ENCODE data around the gene CADPS2. TPM values are rescaled to one million over a fixed set of nuclear protein-coding genes. Genes with fewer than 3 reads are reported as not detected.

CADPS2 gene
- total RNA-seq, 1 experiment from 2014 or later, result 0.23 TPM

DNA sequence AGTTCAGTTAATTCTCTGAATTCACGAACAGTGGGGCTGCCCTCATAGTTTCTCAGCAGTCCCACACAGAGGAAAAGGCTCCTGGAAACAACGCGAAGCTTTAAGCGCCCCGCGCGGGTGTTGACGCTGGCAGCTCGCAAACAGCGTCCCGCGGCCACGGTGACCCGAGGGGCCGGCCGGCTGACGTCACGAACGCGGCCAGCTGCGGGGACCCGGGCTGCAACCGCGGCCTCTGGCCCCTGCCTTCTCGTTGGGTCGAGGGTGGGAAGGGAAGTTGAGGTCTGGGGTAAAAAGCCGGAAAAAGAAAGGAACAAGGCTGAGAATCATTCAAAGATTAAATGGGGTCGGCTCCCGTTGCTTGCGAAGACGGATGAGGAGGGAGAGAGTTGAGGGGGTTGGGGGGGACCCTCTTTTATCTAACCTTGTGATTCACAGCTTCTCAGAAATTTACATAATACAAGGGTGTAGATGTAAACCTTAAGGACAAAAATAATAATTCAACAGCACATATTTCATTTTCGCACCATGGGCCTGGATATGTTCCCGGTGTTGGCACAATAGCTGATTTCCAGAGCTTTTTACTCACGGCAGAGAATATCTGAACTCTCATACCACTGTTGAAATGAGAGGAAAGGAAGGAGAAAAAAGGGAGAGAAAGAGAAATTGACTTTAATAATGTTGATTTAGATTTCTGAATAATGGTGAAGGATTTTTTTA lies 574.4 kb downstream of the CADPS2 start:
- DNase-seq (ENCODE audit: low read depth), result no peak

DNA sequence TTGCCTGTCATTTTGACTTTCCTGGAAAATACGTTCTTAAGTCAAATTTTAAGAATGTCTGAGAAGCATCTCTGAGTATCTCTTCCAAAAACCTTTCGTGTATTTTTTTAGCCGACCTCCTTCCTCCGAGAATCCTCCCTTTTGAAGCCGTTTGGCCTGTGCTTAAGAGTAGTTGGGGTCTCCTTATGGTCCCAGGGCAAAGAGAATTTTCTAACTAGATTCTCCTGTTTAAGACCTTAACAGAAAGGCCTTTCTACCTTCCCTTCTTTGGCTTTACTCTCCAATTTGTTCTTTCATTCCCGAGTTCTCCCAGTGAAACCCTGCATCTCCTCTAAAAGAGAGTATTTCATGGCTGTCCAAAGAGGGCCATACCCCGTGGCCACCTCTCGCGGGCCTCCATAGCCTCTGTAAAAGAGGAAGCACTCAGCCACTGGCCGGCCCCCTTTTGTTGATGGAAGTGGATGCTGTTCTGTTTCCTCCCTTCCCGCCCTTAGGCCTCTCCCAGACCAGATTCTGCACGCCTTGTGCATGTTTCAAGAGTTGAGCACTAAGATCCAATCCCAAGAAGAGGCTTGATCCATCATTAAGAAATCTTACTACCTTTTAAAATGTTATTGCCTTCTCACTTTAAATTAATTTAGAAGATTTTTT lies 575.1 kb downstream of the CADPS2 start:
- DNase-seq (ENCODE audit: low read depth), result no peak

DNA sequence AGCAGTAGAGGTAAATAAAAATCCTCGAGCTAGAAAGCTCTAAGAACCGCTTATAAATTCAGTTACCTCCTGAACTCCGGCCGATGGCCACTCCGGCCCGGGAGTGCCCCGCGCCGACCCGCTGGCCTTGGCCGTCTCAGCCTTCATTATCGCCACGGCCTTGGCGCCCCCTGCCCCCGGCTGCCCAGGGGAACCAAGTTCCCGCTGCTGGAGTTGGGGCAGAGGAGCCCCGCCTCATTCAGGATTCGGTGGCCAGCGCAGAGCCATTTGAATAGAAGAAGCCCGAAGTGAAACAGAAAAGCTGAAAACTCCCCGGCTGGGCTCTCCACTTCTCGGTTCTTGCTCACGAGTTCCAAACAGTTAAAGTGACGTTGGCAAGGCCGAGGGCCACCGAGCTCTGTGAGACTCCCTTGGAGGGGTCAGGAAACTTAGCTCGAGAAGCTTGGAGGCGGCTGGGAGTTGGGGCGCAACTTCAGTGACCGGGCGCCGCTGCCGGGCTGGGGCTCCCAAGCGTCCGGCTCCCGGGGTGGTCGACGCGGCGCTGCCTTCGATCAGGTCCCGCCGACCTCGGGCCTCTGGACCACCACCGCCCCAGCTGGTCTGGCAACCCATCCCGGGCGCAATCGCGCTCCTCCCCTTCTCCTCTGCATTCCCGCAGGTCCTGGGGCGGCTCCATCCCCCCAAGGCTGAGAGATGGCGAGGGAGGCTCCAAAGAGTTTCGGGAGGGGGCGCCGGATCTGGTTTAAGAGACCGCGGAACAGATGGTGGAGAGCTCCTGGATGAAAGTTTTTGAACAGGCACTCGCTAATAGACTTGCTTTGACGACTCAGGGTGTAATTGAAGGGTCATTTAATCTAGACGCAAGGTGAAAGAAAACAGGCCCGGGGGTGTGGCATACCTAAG lies 575.9 kb downstream of the CADPS2 start:
- no peak for DNase-seq (ENCODE audit: low read depth)

DNA sequence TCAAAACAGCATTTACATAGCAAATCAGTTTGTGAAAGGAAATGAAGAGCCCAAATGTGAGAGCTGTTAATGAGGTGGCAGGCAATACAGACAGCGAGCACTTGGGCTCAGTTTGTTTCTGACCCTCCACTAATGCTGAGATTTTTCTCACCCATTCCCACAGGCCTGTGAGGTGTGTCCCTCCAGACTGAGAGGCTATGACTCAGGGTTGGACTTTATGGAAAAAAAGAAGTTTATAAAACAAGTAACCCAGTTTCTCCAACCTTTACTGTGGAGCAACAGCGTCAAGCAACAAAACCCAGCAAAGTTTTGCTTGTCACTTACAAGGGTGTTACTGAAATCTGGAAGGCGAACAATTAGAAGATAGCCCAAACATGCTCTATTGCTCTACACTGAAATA lies 576.8 kb downstream of the CADPS2 start:
- DNase-seq (ENCODE audit: low read depth), result no peak

DNA sequence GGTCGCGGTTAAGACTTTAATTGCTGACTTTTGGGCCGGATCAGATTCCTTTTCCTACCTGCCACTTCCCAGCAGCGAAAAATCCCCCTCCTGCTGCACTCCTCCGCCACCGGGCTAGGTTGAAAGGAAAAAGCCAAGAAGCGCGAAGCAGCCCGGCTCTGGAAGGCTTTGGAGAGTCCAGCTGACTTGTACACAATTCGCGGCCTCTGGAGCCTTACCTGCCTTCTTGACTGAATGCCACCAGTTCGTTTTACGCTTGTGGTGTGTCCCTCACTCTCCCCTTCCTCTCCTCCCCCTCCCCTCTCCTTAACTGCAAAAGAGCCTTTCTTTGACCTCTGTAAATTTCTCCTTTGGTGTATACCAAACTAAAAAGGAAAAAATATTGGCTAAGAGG lies 579.0 kb downstream of the CADPS2 start:
- DNase-seq (ENCODE audit: low read depth), result no peak

DNA sequence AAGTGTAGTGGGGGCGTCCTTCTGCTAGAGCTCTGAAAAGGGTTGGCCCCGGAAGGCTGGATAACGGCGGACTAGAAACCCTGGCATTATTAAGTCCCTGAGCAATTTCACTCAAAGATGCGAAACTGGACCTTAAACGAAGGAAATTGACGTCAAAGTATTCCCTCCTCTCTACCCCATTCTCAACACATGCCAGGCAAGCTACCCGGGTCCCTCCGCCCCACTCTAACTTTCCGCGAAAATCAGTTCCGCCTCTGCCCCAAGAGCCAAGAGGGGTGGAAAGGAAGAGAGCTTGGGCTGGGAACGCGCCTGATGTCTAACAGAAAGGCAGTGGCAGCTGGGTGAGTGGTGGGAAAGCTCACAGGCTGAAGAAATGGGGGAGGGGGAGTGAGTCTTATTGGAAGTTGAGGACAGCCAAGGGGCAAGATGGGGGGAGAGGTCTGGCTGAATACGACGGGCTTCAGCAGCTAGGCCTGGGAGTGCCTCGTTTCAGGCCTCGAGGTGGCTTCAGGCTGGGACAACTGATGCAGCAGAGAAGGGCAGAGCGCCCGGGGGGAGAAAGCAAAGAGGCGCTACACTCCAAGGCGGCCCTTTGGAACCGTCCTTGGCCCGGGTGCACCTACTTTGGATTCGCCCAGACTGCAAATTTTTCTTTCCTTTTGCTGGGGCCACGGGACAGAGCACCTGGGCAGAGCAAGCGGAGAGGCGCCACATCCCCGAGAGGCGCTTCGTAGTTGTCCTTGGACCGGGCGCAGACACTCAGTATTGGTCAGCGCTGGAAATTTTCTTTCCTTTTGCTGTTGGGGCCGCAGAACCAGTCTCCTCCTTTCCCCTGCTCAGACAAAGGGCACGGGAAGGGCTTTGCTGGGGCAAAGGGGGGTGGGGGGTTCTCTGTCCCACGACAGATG lies 579.7 kb downstream of the CADPS2 start:
- no peak for DNase-seq (ENCODE audit: low read depth)

DNA sequence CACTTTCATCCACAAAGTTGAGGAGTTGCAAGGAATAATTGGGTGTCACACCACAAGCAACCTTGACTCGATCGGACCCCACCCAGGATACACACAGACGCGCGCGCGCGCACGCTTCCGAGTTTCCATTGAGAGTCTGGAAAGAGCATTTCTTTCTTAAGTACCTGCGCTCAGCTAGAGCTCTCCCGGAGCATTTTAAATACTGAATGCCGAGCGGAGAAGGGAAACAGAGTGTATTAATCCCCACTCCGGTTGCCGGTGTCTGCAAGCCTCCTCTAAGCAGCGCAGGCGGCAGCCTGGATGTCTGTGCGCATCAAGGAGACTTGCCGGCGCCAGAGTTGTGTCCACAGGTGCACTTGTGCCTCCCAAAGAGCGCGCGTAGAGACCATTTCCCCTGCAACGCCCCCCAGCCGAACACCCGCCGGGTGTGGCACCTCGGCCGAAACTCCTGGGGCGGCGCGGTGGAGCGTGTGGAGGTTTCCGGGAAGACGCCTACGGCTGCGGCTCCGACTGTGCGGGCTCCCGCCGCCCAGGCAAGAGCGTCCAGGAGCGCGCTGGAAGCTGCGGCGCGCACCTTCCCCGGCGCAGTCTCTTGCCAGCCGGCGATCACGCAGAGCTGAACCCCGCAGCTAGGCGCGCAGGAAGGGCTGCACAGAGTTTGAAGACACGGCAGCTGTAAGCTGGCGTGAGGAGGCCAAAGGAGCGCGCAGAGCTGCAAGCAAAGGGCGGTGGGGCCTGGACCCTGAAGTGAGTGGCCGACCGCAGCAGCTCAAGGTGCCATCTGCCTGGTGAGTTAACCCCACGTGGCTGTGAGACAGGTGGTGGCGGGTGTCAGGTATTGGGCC lies 580.6 kb downstream of the CADPS2 start:
- no peak for DNase-seq (ENCODE audit: low read depth)

DNA sequence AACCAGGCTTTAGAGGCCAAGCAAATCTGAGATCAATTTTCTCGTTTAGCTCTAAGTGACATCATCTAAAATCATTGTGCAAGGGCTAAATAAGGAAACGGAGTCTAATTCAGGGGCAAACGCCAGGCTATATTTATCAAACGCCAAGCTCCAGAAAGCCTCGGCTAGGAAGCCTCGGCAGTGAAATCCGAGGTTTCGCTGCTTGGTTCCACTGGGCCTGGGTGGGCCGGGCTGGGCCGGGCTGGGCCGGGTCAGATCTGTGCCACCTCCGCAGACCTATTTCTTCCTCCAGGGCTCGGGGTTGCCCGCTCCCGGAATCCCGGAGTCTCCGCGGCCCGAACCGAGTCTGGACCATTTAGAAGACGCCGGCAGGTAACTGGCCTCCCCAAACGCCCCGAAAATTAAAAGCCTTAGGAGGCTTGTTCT lies 581.3 kb downstream of the CADPS2 start:
- DNase-seq (ENCODE audit: low read depth), result no peak

DNA sequence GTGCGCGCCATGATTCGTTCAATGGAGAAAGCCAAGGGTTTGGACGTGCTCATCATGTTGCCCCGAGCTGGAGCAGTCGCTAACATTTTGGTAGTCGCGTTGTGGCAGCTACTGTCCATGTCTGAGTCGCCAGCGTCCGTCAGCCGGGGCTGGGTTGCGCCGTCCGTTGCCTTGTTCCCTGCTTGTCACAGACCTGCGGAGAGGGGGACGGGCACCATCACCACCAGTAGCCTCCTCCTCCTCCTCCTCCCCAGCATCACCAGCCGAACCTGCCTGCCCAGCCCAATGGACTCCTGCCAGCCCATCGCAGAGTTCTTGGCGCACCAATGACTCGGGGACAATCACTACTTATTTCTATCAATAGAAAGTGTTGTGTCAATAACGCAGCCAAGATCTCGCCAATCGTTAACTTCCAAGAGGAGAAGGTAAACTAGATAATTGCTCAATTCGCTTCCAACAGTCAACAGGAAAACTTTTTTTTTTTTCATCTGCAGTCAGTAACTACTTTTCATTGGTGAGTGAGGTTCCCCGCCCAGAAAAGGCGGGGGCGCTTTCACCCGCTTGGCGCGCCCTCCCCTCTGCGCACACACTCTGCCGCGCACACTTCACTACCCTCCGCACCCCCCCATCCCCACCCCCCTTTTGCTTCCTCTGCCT lies 581.8 kb downstream of the CADPS2 start, which contains the start of gene FEZF1:
Gene FEZF1, minus strand, starts transcription at position 432 of the 657 bp plus-strand sequence. Its CDS starts 313 bp downstream, at position 119.
- DNase-seq (ENCODE audit: low read depth), result no peak

DNA sequence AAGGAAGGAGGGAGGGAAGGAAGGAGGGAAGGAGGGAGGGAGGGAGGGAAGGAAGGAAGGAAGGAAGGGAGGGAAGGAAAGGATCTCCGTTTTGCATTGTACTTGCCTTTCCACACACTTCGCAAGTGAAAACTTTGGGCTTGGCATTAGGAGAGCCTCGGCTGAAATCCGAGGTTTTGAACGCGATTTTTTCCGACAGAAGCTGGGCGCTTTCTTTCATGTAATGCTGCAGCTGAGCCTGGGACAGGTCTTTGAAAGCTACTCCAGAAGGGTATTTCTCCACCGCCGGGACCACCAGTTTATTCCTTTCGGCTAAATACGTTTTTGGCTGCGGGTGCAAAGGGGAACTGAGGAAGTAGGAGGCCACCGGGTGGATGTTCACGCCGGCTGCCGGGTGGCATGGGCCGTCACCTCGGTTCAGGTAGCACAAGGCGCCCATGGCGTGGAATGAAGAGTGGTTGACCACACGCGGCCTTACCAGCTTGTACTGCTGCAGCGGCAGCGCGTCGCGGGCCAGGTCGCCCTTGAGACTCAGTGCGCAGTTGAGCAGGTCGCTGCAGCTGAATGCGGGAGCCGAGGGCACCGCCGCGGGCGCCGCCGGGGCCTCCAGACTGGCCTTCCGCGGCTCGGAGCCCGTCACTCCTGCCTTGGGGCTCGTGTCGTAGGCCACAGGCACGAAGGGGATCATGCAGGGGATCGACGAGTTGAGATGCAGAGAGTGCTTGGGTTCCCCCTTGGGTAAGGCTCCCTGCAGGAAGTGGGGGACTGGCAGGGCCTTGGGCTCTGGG lies 582.5 kb downstream of the CADPS2 start:
- no peak for DNase-seq (ENCODE audit: low read depth)

DNA sequence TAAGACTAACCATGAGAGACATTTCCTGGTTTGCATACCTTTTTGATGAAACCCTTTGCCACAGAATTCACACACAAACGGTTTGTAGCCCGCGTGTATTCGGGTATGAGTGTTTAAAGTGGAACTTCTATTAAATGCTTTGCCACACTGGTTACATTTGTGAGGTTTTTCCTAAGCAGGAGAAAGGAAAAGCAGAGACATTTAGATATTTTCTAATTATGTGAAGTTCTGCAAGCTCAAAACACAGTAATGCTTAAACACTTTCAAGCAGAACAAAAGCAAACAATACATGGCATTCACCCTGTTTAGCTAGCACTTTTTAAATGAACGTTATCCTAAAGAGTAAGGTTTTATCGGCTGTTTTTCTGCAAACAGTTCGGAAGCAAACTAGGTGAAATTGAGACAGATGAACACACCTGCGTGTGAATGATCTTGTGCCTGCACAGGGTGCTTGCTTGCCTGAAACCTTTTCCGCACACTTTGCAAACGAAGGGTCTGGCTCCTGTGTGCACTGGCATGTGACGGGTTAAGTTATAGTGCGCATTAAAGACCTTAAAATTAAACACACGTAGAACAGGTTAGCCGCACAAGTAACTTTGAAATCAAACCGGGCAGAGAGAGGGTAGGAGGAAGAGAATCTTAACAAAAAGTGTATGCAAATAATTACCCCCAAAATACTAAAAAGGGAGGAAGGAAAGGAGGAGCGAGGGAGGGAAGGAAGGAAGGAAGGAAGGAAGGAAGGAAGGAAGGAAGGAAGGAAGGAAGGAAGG lies 583.3 kb downstream of the CADPS2 start:
- no peak for DNase-seq (ENCODE audit: low read depth)

DNA sequence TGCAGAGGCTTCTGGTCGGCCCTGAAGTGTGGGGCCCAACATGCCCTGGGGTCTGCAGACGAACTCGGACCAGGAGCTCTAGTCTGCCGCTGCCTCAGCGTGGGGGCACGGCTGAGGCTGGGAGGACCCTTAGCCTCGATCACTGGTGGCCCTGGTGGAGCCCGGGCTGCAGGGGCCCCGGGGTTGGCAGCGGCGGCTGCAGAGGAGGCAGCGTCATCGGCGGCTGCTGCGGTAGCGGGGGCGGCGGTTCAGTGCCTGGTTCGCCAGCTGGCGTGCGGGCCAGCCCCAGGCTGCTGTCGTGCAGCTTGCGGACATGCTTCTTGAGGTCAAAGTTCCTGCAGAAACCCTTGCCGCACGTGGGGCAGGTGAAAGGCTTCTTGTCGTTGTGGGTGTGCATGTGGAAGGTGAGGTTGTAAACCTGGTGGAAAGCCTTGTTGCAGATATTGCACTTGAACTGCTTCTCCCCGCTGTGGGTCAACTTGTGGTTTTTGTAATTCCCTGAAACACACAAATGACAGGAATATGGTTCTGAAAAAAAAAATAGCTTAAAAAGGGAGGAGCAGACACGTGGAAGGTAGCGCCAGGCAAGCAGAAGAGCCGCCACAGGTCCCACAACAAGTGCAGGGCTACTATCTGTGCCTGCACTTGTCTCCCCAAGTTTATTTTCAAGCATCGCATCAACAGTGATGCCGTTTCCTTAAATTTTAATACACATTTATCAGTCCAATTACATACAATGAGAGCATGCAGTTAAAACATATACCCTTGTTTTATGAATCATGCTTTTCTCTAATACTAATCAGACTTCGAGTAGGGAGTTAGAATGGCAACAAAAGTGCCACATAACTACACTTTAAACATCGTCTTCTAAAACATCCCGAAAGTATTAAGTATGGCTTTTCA lies 584.2 kb downstream of the CADPS2 start:
- DNase-seq (ENCODE audit: low read depth), result no peak

DNA sequence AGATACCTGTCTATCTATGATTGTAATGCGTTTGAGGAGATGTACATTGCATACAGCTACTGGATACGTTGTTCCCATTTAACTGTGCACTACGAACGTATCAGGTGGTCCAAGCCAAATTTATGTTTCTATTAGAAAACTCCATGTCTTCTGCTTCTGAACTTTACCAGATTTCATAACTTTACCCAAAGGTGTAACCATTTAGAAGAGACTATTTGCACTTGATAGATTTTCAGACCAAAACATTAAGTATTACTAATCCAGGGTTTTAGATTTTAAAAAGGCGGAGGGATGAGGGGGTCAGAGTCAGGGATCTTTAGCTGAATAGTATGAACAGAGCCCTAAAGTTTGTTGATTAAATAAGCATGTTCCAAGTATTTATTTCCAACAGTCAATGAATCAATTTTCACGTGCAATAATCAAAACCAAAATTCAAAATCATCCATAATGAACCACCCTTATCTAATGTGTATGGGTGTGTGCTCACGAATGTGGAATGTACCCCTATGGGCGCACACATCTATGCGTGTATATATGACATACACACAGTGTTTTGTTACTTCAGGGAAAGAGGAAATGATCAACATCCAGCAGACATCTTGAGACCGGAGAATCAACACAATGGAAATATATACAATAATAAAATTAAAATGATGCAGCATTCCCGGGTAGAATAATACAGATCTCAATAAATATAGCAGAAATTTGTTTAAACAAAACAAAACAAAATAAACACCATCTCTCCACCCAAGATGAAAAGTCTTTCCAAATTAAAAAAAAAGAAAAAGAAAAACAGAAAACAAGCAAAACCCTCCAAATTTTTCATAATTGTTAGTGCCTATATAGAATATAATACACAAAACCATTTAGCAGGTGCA lies 585.1 kb downstream of the CADPS2 start:
- DNase-seq (ENCODE audit: low read depth), result no peak

DNA sequence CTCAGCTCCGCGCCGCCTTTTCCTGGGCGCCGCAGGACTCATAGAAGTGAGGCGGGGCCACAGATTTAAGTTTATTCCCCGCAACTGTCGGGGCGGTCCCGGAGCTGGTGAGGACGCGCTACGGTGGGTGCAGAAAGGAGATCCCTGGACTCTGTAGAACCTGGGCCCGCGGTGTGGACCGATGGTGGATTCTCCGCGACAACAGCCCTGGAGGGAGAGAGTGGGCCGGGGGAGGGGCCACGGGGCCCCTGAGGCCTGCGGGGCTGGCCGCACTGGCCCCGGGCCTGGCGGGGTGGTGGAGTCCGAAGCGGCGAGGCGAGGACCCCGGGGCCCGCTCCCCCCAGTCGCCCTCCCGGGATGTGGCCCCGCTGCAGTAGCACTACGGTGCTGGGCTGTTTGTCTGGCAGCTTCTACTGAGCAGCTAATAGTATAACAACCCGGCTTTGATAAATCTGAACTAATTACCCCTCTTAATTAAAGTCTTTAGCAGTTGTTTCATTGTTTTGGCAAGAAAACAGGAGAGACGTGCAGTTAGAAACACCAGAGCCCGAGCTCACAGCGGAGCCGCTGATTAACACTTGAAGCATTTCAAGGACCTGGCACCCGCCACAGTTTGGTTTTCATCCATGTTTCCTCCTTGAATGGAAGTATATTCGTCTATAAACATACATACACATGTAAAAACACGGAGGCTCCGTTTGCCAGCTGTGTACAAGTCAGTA lies 585.9 kb downstream of the CADPS2 start:
- no peak for DNase-seq (ENCODE audit: low read depth)

DNA sequence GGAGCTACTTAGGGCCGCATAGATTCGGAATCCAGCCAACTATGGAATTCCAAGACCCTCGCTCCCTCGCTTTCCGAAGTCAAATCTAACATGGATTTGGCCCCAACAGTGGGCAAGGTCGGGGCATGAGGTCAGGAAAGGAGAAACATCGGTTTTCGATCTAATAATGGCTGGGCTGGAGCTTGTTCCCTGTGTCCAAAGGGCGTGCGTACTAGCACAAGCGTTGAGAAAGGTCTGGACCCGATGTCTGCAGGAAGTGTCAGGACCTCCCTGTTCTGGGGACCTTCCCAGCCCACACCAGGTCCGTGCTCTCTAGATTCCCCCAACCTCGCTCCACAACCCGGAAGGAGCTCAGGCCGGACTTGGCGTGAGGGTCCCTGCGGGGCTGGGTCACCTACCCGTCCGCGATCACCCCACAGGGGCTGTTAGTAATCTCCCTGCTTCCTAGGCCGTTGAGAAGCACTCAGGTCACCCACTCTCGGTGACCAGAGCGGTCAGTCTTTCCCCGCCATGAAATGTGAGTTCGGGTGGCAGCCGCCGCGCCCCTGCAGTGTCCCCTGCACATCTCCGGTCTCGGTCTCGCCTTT lies 586.5 kb downstream of the CADPS2 start:
- DNase-seq (ENCODE audit: low read depth), result no peak
